ENCODE measurements around the gene TLE2.
A peak's percentile ranks its signal among the peaks of the same experiment; 100 is the strongest.
"Not testable (repeated sequence)": the region's sequence is repeated elsewhere in the genome, so short reads cannot be mapped to it uniquely, and the experiment has no call there.

Gene TLE2

DNA sequence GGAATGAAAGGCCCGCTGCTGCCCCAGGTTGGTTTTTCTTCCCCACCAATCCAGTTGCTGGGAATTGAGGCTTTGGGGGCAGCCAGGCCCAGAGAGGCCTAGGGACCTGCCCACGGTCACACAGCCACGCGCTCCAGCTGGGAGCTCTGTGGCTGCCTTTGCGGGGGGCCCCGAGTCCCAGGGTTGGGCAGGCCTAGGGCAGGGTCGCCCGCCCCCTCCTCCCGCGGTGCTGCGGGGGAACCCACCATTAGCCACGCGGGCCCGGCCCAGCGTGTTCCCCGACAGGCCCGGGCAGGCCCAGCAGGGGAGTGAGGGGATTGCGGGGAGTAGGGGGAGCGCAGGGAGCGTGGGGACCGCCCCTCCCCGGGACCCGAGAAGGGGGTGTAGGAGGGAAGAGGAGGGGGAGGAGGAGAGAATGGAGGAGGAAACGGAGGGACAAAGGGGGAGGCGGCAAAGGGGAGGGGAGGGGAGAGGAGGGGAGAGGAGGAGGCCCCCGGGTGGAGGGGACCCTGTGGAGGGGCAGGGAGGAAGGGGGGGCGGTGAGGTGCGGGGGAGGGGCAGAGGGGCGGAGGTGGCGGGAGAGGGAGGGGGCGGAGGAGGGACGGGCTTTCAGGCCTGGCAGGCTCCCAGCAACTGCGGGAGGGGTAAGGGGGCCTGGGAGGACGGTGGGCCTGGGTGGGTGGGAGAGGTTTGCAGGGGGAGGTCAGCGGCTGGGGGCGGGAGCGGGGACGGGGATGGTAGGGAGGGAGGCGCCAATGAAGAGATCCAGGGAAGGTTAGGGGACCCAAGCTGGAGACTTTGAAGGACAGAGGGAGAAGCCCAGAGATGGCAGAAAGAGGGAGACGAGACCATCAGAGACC is 12.9 kb upstream of the TLE2 start:
- no peak overlapping the region for H3K4me3 ChIP-seq (ENCODE audit: low read depth, low read length)
- TF ChIP-seq, protein P1, sequence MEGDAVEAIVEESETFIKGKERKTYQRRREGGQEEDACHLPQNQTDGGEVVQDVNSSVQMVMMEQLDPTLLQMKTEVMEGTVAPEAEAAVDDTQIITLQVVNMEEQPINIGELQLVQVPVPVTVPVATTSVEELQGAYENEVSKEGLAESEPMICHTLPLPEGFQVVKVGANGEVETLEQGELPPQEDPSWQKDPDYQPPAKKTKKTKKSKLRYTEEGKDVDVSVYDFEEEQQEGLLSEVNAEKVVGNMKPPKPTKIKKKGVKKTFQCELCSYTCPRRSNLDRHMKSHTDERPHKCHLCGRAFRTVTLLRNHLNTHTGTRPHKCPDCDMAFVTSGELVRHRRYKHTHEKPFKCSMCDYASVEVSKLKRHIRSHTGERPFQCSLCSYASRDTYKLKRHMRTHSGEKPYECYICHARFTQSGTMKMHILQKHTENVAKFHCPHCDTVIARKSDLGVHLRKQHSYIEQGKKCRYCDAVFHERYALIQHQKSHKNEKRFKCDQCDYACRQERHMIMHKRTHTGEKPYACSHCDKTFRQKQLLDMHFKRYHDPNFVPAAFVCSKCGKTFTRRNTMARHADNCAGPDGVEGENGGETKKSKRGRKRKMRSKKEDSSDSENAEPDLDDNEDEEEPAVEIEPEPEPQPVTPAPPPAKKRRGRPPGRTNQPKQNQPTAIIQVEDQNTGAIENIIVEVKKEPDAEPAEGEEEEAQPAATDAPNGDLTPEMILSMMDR (IDR thresholded peaks at IDR 0.05; ENCODE audit: borderline replicate concordance, insufficient read depth, low read depth, low read length), result no peak

DNA sequence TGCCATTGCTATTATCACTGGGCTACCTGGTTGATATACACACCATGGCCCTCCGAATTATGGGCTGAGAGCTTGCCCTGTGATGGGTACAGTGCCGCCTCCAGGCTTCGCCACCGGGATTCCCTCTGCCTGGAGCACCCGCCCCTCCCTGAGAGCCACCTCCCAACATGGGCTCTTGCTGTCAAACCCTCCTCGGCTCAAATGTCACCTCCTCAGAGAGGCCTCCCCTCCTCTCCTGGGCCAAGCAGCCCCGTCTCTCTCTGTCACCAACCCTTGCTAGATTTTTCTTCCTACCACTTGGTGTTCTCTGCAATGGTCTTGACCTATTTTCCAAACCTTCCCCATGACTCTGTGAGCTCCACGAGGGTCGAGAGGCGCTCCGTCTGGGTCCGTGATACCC is 12.2 kb upstream of the TLE2 start:
- TF ChIP-seq, protein P1 (IDR thresholded peaks at IDR 0.05; ENCODE audit: borderline replicate concordance, insufficient read depth, low read depth, low read length), result no peak
- H3K4me3 ChIP-seq (ENCODE audit: low read depth, low read length), result no peak overlapping the region

DNA sequence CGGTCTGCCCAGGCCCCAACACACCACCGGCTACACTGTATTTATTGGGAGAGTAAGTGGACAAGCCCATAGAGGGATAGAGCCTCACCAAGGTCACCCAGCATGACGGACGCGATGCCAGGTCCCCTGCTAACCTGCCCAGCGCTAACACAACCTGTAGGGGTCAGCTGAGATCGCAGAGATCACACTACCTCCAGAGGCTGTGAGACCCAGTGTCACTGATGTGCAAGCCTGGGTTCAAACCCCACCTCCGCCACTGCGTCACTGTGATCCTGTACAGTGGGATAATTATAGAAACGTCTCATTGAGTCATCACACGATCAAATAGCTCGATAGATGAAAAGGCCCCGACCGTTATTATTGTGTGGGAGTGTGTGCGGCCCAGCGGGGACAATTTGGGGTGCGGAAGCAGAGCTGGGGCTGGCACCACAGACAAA is 10.6 kb upstream of the TLE2 start:
- TF ChIP-seq, protein P1 (IDR thresholded peaks at IDR 0.05; ENCODE audit: borderline replicate concordance, insufficient read depth, low read depth, low read length), result no peak
- no peak overlapping the region for H3K4me3 ChIP-seq (ENCODE audit: low read depth, low read length)

DNA sequence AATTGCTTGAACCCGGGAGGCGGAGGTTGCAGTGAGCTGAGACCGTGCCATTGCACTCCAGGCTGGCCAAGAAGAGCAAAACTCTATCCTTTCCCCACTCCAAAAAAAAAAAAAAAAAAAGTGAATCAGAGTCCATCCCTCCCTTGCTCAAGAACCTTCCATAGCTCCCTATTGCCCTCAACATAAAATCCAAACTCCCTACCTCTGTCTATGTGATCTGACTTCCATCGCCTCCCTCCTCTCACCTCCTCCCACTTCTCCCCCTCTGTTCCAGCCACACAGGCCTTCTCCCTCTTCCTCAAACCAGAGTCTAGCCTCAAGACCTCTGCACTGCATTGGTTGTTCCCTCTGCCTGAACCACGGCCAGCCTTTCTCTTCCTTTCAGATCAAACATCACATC is 10.0 kb upstream of the TLE2 start:
- no peak overlapping the region for H3K4me3 ChIP-seq (ENCODE audit: low read depth, low read length)
- TF ChIP-seq, protein P1 (IDR thresholded peaks at IDR 0.05; ENCODE audit: borderline replicate concordance, insufficient read depth, low read depth, low read length), result no peak

DNA sequence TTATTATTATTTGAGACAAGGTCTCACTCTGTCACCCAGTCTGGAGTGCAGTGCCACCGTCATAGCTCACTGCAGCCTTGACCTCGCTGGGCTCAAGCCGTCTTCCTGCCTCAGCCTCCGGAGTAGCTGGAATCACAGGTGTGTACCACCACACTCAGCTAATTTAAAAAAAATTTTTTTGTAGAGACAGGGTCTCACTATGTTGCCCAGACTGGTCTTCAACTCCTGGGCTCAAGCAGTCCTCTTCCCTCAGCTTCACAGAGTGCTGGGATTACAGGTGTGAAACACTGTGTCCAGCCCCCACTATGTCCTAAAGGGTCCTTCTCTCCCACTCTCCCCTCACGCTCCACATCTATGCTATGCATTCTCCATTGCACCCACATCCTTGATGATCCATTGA is 9.1 kb upstream of the TLE2 start:
- no peak overlapping the region for H3K4me3 ChIP-seq (ENCODE audit: low read depth, low read length)
- TF ChIP-seq, protein P1 (IDR thresholded peaks at IDR 0.05; ENCODE audit: borderline replicate concordance, insufficient read depth, low read depth, low read length), result no peak

DNA sequence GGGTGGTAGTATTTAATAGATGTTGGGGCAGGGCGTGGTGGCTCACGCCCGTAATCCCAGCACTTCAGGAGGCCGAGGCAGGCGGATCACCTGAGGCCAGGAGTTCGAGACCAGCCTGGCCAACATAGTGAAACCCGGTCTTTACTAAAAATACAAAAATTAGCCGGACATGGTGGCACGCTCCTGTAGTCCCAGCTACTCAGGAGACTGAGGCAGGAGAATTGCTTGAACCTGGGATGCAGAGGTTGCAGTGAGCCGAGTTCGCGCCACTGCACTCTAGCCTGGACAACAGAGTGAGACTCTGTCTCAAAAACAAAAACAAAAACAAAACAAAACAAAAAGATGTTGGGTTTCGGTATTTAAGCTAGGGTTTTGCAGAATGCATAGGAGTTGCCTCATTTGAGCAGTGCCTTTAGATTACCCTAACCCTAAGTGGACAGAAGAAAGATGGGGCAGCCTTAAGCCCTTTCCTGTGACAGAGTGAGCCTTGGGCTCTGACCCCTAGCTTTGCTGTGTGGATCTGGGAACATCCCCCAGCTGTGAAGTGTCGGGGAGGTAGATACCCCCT is 8.0 kb upstream of the TLE2 start:
- not testable (repeated sequence) for H3K4me3 ChIP-seq (ENCODE audit: low read depth, low read length)

DNA sequence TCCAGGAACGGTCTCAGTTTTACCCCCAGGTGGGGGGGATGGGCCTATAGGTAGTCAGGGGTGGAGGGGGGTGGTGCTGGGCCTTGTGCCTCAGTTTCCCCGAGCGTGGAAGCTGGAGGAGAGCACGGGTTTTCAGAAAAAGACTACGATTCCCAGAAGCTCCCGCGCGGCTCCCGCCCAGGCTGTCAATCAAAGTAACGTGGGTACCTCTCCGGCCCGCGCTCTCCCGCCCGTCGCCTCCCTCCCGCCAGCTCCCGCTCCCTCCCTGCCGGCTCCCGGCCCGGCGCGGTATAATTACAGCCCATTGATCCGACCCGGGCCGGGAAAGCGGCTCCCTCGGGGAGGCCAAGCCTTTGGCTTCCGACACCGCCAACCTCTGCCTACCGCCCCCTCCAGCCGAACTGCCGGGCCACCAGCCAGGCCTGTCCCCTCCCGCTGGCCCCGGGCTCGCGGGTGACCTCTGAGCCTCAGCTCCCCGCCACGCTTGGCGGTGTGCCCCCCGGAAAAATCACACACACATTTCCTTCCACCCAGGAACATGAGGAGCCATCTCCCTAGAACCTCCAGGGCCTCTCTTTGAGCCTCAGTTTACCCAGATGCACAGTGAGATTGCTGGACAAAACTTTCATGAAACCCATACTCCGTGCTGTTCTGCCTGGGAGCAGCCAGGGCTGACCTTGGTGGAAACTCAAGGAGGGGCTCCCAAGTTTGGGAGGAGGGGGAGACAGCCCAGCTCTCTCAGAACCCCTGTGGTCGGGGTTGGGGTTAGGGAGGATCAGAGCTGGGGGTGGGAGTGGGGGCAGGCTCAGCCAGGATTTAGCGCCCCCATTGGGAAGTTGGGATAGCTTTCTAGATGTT is 7.3 kb upstream of the TLE2 start:
- H3K4me3 ChIP-seq (ENCODE audit: low read depth, low read length), result peak overlapping the region; percentile 65
- TF ChIP-seq, protein P1 (IDR thresholded peaks at IDR 0.05; ENCODE audit: borderline replicate concordance, insufficient read depth, low read depth, low read length), result no peak

Data from GM12875 (cell line).